GM12878 (cell line): Measurements from ENCODE around the gene BCAN. TPM values are rescaled to one million over a fixed set of nuclear protein-coding genes. Genes with fewer than 3 reads are reported as not detected.
A peak's percentile ranks its signal among the peaks of the same experiment; 100 is the strongest.

ENCODE experiments used
- DPF2 ChIP-seq: fragments of 450-650 bp; IDR thresholded peaks from 2 replicates; pipeline ENCODE4 v1.6.1; 2017; ENCODE audit warnings: mild to moderate bottlenecking
- EED ChIP-seq: sonication (generic); IDR thresholded peaks from 2 replicates; pipeline ENCODE4 v1.6.1; 2016; ENCODE audit warnings: antibody characterized with exemption, low read depth
- EGR1 ChIP-seq, 2 experiments: IDR thresholded peaks; 1 replicate in 1 of 2; 2 replicates in 1 of 2; pipeline ENCODE4 v1.6.1; 2011 to 2012; ENCODE audit warnings: low read depth in 2 of 2, low read length in 2 of 2, borderline replicate concordance in 1 of 2, mild to moderate bottlenecking in 1 of 2, moderate library complexity in 1 of 2
- IRF4 ChIP-seq: IDR thresholded peaks from 2 replicates; pipeline ENCODE4 v1.6.1; 2011; ENCODE audit warnings: low read depth, low read length
- RCOR1 ChIP-seq: conservative IDR thresholded peaks from 2 replicates; pipeline ENCODE4 v1.6.1; 2012; ENCODE audit warnings: low read depth, low read length, improper control_type of control experiment
- RFX5 ChIP-seq: IDR thresholded peaks from 2 replicates; pipeline ENCODE4 v1.6.1; 2011; ENCODE audit warnings: low read depth, low read length, improper control_type of control experiment
- SRF ChIP-seq, 2 experiments: IDR thresholded peaks; 2 replicates each; pipeline ENCODE4 v1.6.1; 2011; ENCODE audit warnings: low read depth in 2 of 2, low read length in 2 of 2, mild to moderate bottlenecking in 1 of 2, moderate library complexity in 1 of 2
- ZNF24 ChIP-seq: fragments of 450-650 bp; IDR thresholded peaks from 2 replicates; pipeline ENCODE4 v1.6.1; 2017; ENCODE audit warnings: antibody characterized with exemption, mild to moderate bottlenecking
- polyA plus RNA-seq, 11 experiments: library from polyadenylated mRNA; depleted of rRNA in 4 of 11; unstranded in 6 of 11; stranded (reverse) in 5 of 11; fragments of >200 nt; fragmentation: Nextera tagmentation in 4 of 11; fragmentation: Illumina TruSeq in 1 of 11; extraction: Ambion mirVana in 4 of 11; extraction: Trizol in 1 of 11; gene quantifications; 1 replicate in 1 of 11; 2 replicates in 10 of 11; pipeline versions ENCODE4 v1.2.1 to v1.2.3, GENCODE V29; 2011 to 2016; ENCODE audit warnings: inconsistent platforms in 2 of 11, missing spikeins in 2 of 11, low read depth in 1 of 11
- total RNA-seq, 4 experiments: library from RNA; depleted of rRNA in 3 of 4; stranded (reverse); fragments of >200 nt in 3 of 4; fragmentation: Illumina TruSeq in 1 of 4; extraction: Trizol in 1 of 4; gene quantifications; 2 replicates each; pipeline versions ENCODE4 v1.2.1 to v1.2.3, GENCODE V29; 2013 to 2021
- TF ChIP-seq, protein P1 (sequence below), 3 experiments: IDR thresholded peaks in 2 of 3; conservative IDR thresholded peaks in 1 of 3; 2 replicates each; pipeline ENCODE4 v1.5.1; 2011; ENCODE audit warnings: low read depth in 3 of 3, low read length in 3 of 3, mild to moderate bottlenecking in 3 of 3, control low read depth in 2 of 3, moderate library complexity in 2 of 3, inconsistent platforms in 1 of 3, mixed read lengths in 1 of 3; ENCODE audit not compliant: control insufficient read depth in 2 of 3, insufficient read depth in 1 of 3; ENCODE audit errors: extremely low read depth in 1 of 3

The BCAN gene
- total and polyA plus RNA-seq, 10 of the 15 experiments (the other 5 are each of a cell fraction or from before 2014, with no cell fraction given) = 0.05 to 1.3 (median 0.18) TPM; not detected in 1

DNA sequence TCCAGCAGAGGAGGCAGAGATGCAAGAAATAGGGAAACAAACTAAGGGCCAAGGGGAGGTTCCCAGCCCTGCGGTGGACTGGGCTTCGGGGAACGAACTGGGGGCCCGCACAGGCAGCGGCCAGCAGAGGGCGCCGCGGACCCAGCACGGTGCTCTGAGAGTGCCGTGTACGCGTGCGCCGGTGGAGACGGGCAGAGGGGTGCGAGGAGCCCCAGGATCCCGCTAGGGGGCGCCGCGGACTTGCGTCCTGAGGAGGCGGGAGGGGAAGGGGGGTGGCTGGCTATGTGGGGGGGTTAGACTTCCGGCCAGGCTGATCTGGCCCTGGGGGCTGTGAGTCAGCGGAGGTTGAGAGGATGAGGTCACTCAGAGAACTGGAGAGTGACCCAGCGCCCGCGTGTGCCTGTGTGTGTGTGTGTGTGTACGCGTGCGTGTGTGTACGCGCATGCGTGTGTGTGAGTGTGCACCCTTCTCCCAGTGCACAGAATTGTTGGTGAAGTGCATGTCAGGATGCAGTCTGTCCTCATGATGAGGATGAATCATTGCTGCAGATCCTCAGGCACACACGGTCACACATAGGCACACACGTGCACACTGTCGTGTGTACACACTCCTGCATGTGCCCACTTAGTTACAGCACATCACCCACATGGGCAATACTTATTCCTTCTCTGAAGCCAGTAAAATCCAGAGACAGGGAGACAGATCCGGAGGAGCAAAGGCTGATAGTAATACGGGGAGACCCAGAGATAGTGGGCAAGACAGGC lies 18.3 kb downstream of the BCAN start (continued):
- TF ChIP-seq EGR1 (IDR thresholded peaks at IDR 0.05; ENCODE audit: borderline replicate concordance in 1 of 2, low read depth in 2 of 2, low read length in 2 of 2) = peak in 1 of 2 experiments; percentile 51; a peak in 1 of 3 replicates
- TF ChIP-seq EED = no peak
- no peak for TF ChIP-seq ZNF24
- no peak for TF ChIP-seq RFX5
- TF ChIP-seq RCOR1 = no peak; the same call in 1 of the 2 replicates
- TF ChIP-seq, protein P1, sequence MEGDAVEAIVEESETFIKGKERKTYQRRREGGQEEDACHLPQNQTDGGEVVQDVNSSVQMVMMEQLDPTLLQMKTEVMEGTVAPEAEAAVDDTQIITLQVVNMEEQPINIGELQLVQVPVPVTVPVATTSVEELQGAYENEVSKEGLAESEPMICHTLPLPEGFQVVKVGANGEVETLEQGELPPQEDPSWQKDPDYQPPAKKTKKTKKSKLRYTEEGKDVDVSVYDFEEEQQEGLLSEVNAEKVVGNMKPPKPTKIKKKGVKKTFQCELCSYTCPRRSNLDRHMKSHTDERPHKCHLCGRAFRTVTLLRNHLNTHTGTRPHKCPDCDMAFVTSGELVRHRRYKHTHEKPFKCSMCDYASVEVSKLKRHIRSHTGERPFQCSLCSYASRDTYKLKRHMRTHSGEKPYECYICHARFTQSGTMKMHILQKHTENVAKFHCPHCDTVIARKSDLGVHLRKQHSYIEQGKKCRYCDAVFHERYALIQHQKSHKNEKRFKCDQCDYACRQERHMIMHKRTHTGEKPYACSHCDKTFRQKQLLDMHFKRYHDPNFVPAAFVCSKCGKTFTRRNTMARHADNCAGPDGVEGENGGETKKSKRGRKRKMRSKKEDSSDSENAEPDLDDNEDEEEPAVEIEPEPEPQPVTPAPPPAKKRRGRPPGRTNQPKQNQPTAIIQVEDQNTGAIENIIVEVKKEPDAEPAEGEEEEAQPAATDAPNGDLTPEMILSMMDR (IDR thresholded peaks at IDR 0.05 in 2 of 3, conservative IDR thresholded peaks at IDR 0.05 in 1 of 3; ENCODE audit: control insufficient read depth in 2 of 3, extremely low read depth in 1 of 3, insufficient read depth in 1 of 3, low read depth in 3 of 3, low read length in 3 of 3) = peak; percentile 99 to 100 (median 100); a peak in 5 of 6 replicates
- peak; percentile 68 for TF ChIP-seq DPF2
- TF ChIP-seq IRF4 = peak; percentile 51; the same call in 1 of the 2 replicates
- 0 out of 4 replicates have a peak, but pooled peaks of 1 of the 2 experiments have one; percentile 14 for TF ChIP-seq SRF (IDR thresholded peaks at IDR 0.05; ENCODE audit: low read depth in 2 of 2, low read length in 2 of 2)
